Left cardiac atrium (tissue), 4 donors: Measurements from ENCODE around the gene SLC28A1. TPM values are rescaled to one million over a fixed set of nuclear protein-coding genes. Genes with fewer than 3 reads are reported as not detected.
"Not testable (repeated sequence)": the region's sequence is repeated elsewhere in the genome, so short reads cannot be mapped to it uniquely, and the experiment has no call there.

Experiments used
- ATAC-seq, 2 donors: fragments of 200-7000 bp; cut with Tn5 transposase; one replicate each; pipeline ENCODE4 v1.9.1; 2020; ENCODE audit warnings: mild to moderate bottlenecking in 2 of 2, moderate library complexity in 2 of 2
- DNase-seq: peaks from one replicate; pipeline ENCODE4 v3.0.0-alpha.2; 2020
- intact Hi-C, 2 donors: fragments of 100-400 bp; cut with DNase I; formaldehyde crosslinking; loops; one replicate each; pipeline versions ENCODE4 v1.14.1 to v1.15.1; 2022 to 2023
- total RNA-seq, 2 donors: library from RNA; stranded (reverse); fragmentation: NEBNext Ultra II Directional; extraction: Animal tissue kit (Norgen Biotek cat#: 25700); gene quantifications; one replicate each; pipeline ENCODE4 v1.2.1, GENCODE V29; 2021
- donor health status: DM: no; HTN: yes; CAD: no.
- donor health status: DM: no; HTN: yes; CAD: no; lungs with severe emphysema.
- donor health status: DM: yes; HTN: yes; CAD: no.
- donor health status: Dilated cardiomyopathy.

The SLC28A1 gene
- total RNA-seq, 2 donors from 2014 or later, result 0.13 to 0.18 TPM

DNA sequence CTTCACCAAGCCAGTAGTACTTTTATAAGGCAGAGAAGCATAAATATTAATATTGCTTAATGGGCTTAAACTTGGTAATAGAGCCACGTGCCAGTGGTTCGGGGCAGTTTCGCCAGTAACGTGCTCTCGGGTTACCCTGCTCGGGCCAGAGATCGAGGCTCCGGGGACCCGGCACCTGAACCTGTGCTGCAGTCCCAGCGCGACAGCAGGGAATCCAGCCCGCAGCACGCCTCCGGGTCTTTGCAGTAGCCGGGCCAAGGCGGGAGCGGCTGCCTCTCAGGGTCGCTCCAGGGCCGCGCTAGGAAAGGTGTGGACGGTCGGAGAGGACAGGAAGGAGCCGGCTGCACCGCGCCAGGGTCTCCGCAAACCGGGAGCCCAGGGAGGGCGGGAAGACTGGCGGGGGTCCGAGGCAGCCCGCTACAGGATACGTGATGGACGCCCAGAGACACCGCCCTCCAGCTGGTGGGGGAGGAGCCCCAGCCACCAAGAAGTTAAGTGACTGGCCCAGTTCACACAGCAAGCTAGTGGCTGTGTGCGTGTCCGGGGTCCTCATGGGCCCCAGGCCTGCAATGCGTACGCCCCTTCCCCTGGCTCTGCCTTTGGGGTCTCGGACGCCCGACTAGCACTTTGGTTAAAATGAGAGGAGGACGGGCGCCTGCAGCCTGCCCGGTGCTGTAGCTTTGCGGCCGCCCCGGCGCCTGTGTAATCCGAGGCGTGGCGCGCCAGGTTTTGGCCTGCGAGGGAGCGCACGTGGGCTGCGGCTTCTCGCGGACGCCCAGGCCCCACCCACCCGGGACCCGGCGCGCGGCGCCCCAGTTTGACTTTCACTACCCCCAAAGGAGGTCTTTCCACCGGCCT, 96.0 kb downstream of the SLC28A1 start:
- peak; percentile 76 to 84 for ATAC-seq
- intact Hi-C loops, result loop anchor here in 1 of 2 donors (5.0 to 10.0 kb wide), 2 partner anchors 67 to 134 kb away; no protein-coding TSS in a partner anchor
- DNase-seq, result peak; percentile 89

DNA sequence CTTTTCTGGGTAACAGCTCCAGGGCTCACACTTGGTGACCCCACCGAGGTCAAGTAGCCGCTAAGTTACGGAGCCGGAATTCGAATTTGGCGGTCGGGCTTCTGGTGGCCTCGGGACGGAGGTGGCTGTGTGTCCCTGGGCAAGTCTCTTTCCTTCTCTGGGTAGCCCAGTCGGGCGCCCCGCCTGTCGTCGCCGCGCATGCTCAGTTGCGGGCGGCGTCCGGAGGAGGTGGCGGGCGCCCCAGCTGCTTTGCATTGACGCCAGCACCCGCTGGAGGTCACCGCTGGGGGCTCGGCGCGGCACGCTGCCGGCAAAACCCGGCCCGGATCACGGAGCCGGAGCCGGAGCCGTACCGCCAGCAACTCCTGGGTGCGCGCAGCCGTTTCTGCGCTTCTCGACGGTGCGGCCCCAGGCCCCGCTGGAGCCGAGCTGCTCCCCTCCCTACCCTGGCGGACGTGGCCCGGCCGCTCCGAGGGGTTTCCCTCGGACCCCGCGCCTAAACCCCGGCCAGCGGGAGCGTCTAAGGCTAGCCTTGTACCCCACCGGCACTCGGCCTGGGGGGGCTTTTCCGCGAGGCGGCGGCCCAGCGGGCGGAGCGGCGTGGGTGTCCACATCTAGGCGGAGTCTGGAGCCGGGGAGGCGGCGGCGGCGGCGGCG, 96.7 kb downstream of the SLC28A1 start:
- ATAC-seq, result peak; percentile 92 to 94
- intact Hi-C loops, result loop anchor here in 1 of 2 donors (5.0 to 10.0 kb wide), 2 partner anchors 66 to 134 kb away; no protein-coding TSS in a partner anchor
- DNase-seq, result peak; percentile 95

DNA sequence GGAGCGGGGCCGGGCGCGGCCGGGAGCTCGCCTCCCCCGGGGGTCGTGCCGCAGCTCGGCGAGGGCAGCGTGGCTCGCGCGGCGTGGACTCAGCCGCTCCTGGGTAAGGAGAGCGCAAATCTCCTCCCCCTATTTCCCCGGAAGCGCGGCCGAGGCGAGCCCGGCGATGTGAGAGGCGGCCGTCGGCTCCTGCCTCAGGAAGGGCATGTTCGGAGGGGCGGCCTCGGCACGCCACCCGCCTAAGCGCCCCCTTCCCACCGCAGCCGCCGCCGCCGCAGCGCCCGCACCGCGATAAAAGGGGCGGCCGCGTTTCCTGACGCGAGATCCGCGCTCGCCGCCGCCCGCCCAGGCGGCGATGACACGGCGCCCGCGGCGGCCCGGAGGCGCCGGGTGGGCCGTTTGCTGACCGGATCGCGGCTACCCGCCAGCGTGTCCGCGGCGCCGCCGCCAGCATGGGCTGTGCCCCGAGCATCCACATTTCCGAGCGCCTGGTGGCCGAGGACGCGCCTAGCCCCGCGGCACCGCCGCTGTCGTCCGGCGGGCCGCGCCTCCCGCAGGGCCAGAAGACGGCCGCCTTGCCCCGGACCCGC, 97.3 kb downstream of the SLC28A1 start, which contains the start of gene PDE8A:
Gene PDE8A (plus strand): TSS at position 146 of the 590 bp plus-strand sequence. CDS start 307 bp downstream, at position 453.
- intact Hi-C loops, result loop anchor here in 1 of 2 donors (5.0 to 10.0 kb wide), 2 partner anchors 65 to 133 kb away; no protein-coding TSS in a partner anchor
- DNase-seq (peak; percentile 76), ATAC-seq (peak in 1 of 2 donors; percentile 19)

DNA sequence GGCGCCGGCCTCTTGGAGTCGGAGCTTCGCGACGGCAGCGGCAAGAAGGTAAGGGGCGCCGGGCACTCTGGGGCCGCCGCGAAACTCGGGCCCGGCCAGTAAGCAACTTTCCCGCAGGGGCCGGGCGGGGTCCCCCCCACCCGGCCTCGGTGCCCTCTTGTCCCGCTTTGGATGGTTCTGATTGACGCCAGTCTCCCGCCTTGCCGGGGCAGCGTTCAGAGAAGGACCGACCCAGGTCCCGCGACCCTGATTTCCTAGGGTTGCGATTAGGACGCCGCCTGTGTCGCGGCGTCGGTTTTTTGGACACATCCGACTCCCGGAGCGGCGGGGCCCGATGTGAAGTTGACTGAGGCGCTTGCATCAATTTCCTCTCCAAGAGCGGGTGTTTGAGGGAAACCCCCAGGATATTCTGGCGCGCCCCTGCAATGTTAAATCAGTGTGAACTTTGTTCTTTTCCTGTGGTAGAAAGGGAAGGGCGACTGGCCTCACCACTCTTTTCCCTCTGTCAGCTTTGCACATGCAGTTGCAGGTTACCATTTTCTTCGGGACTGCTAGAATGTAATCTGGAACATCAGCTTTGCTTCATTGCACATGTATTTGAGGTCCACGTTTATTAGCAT, 97.9 kb downstream of the SLC28A1 start:
- intact Hi-C loops, result loop anchor here in 1 of 2 donors (5.0 to 10.0 kb wide), 2 partner anchors 65 to 132 kb away; no protein-coding TSS in a partner anchor
- ATAC-seq (no peak), DNase-seq (peak; percentile 58)

DNA sequence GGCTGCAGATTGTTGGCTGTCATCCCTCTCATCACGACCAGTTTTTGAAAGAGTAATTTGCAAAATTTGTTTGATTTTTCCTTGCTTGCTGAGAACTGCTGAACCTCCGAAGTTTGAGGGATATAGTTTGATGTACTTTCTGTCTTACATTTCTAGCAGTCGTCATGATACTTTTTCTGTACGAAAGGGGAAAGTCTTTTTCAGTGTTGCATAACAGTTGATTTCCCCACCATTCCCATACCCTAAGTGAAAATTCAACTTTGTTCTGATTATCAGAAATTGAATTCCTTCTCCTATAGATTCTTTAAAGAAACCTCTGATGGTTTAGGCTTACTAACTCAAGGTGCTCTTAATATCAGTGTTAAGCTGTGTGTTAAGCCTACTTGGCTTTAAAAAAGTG, 98.8 kb downstream of the SLC28A1 start:
- intact Hi-C loops, result loop anchor here in 1 of 2 donors (5.0 to 10.0 kb wide), 2 partner anchors 64 to 132 kb away; no protein-coding TSS in a partner anchor
- ATAC-seq, result no peak
- DNase-seq, result no peak

DNA sequence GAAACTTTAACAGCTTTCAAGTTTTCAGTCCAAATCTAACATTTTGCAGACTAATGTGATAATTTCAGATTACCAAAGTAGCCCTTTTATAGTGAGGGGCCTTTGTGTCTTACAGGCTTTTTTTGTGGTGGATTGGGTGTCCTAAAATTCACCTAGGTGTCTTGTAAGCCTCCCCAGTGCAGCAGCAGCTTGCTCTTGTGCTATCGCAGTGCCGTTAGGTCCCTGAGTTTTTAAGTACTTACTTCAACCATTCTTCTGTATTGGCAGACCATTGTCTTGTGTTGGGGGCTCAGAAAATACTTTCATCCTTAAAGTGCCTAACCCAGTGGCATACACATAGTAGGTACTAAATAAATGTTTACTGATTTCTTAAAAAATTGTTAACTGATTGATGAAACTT, 99.2 kb downstream of the SLC28A1 start:
- intact Hi-C loops, result loop anchor here in 1 of 2 donors (5.0 to 10.0 kb wide), 2 partner anchors 64 to 131 kb away; no protein-coding TSS in a partner anchor
- no peak for ATAC-seq
- no peak for DNase-seq

DNA sequence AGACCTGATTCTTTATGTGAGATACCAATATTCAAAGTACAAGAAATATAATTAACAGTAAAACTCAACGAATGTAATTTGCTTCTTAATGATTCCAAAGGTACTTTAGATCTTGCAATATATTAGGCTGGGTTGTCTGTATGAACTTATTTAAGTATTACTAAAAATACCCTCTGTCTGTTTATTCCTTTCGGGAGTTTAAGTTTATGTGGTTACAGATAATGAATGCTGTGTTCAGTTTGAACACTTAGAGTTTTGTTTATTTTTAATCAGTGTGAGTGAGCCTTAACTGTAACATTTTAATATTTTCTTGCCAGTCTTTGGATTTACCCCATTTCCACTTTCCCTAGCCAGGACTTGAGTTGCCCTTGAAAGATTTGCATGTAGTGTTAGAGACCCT, 100.7 kb downstream of the SLC28A1 start:
- DNase-seq (no peak), ATAC-seq (no peak)
- intact Hi-C loops, result loop anchor here in 1 of 2 donors (10.0 kb wide), 1 partner anchor 130 kb away; no protein-coding TSS in a partner anchor

DNA sequence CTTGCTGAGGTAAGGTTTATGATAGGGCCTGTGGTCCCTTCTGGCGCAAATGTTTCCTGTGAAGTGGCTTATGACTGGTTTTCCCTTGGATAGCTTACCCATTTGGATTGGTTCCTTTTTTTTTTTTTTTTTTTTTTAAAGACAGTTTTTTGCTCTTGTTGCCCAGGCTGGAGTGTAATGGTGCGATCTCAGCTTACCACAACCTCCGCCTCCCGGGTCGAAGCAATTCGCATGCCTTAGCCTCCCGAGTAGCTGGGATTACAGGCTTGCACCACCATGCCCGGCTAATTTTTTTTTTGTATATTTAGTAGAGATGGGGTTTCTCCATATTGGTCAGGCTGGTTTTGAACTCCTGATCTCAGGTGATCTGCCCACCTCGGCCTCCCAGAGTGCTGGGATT, 102.9 kb downstream of the SLC28A1 start:
- ATAC-seq, DNase-seq: not testable (repeated sequence)
- intact Hi-C loops, result loop anchor here in 1 of 2 donors (10.0 kb wide), 1 partner anchor 127 kb away; no protein-coding TSS in a partner anchor

DNA sequence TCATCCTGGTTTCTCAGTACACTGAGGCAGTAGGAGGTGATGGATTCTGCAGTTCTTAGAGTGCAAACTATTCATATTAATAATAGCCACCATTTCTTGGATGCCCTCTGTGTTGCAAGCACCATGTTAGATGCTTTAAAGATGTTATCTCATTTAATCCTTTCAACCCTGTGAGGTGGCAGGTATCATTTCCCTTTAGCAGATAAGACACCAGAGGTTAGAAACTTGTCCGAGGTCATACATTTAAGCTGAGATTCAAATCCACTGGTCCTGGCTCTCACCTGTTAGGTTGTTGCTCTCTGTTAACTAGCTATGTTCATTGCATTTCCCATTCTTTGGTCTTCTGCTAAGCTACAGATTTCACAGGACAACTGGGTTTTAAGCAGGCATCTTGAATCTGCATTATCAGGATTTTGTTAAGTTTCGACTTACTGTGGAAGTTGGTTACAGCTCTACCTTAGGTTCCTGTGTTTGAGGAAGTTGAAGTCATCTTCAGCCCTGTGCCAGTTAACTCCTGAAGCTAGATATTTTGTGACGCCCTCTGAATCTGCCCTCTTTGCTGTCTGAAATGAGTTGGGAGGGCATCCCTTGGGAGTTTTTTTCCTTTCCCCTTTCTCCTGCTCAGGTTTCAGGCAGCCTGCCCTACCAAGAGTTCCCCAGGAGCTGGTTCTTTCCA, 103.6 kb downstream of the SLC28A1 start:
- intact Hi-C loops, result loop anchor here in 1 of 2 donors (10.0 kb wide), 1 partner anchor 127 kb away; no protein-coding TSS in a partner anchor
- no peak for ATAC-seq
- DNase-seq, result no peak

DNA sequence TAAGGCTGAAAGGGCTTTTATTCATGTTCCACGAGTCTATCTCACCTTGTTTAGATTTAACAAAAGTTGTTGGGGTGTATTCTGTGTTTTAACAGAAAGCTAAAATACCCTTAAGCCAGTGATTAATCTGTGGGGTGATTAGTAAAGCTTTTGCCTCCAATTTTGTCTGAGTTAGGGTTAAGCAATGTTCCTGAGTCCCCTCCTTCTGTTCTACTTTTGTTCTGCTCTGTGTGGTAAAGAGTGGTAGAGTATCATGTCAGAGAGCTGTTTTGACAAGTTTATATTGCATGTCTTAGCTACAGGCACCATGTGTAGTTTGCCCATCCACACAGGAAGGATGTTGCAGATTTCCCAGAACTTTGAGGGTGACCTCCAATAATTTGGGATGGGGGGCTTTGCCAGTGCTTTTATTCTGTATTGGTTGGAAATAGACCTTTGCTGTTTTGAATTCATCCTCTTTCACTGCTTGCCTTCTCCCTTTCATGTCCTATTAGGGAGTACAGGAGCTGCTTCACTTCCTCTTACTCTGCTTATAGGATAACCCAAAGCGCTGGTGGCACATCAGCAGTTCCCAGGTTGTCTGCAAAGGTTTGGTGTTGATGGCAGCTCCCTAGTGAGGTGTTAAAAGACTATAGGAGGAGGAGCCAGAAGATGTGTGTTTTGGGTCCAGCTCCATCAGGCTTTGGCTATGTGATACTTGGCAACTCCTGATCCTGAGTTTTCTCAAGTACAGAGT, 104.6 kb downstream of the SLC28A1 start:
- DNase-seq, result no peak
- no peak for ATAC-seq
- intact Hi-C loops, result loop anchor here in 1 of 2 donors (10.0 kb wide), 1 partner anchor 126 kb away; no protein-coding TSS in a partner anchor

DNA sequence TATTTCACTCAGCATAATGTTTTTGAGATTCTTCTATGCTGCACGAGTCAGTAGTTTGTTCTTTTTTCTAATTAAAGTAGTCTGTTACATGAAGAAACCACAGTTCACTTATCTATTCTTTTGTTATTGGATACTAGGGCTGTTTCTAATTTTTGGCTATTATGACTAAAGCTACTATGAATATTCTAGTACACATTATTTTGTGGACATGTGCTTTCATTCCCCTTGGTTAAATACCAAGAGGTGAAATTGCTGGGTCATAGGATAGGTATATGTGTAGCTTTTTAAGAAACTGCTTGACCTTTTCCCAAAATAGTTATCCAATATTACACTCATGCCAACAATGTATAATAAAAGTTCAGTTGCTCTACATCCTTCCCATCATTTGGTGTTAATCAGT, 106.0 kb downstream of the SLC28A1 start:
- DNase-seq (no peak), ATAC-seq (no peak)
- intact Hi-C loops, result no loop called here

DNA sequence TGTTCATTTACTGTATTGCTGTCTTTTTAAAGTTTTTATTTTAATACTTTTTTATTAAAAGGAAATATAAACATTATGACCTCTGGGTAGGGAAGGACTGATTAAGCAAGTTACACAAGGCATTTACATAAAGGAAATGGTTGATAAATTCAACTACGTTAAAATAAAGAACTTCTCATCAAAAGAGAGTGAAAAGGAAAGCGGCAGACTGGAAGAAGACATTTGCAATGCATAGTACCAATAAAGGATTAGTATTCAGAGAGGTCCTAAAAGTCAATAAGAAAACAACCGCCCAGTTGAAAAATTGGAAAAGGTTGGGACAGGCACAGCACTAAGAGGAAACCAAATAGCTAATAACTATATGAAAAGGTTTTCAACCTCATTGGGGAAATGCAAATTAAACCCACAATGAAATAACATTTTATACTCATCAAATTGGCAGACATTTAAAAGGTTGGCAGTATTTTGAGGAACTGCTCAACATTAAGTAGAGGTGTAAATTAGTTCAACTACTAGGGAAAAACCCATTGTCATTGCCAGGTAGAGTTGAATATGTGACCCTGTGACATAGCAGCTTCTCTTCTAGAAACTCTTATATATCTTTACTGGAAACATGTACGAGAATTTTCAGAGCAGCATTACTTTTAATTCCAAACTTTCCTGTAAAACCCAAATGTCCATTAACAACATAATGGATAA, 106.7 kb downstream of the SLC28A1 start:
- DNase-seq (no peak), ATAC-seq (no peak)
- intact Hi-C loops, result no loop called here

DNA sequence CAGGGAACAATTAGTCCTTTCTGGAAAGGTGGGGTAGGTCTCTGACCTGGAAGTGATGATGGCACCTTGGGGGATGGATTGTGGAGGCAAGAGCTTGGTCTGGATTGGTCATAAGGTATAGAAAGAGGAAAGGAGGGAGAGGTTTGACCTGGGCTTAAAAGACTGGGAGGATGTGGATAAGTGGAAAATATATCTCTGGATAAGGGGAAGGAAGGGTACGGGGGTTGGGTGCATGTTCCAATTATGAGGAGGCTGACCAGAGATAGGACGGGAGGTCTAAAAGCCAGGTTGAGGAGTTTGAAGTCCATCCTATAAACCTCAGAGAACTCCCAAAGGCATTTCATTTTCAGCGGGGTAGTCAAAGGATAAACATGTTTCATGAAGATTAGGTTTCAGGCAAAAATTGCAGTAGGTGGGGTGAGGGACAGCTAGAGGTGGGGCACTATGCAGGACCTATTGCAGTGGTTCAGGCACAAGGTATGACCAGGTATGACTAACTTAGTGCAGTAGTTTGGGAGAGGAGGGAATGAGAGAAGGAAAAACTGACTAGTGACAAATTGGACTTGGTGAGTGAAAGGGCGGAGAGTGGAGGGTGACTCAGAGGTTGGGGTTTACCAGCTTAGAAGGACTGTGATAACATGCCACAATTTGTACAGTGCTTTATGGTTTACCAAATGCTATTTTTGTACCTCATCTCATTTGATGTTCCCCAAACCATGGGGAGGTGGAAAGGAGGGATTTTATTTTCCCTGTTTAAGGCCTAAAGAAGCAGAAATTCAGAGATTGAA, 107.9 kb downstream of the SLC28A1 start:
- intact Hi-C loops, result no loop called here
- ATAC-seq, result peak; percentile 59 to 93

More for the DNA sequence above, 107.9 kb downstream of the SLC28A1 start:
- DNase-seq, result no peak
